A673 (cell line): ENCODE results near the gene RER1. TPM values are rescaled to one million over a fixed set of nuclear protein-coding genes. Genes with fewer than 3 reads are reported as not detected.

Source experiments
- BruUV-seq: library from RNA; stranded (reverse); fragments of 400-500 nt; replicated peaks from 2 replicates; lab custom pipeline; 2021; lab: Mats Ljungman, UMichigan
- CTCF ChIA-PET: fragments of 300-600 bp; sonication (Branson Sonifier 250); formaldehyde crosslinking; loops from one replicate; lab custom pipeline; 2022; ENCODE audit warnings: antibody characterized with exemption; lab: Charles Lee
- POLR2A ChIA-PET: fragments of 300-600 bp; sonication (Branson Sonifier 250); formaldehyde crosslinking; loops from one replicate; lab custom pipeline; 2022; ENCODE audit warnings: antibody characterized with exemption; ENCODE audit not compliant: low non-redundant PET; lab: Charles Lee
- DNase-seq: peaks from one replicate; pipeline ENCODE4 v3.0.0-alpha.2; 2015; ENCODE audit warnings: low spot score
- H3K27ac ChIP-seq: fragments of 200-600 bp; sonication (generic); 2 replicates; pipeline ENCODE4 v1.5.1; 2016; ENCODE audit warnings: mixed run types, low read depth, mild to moderate bottlenecking, mixed read lengths, antibody characterized with exemption, low read length; ENCODE audit not compliant: poor library complexity, severe bottlenecking
- H3K27me3 ChIP-seq: fragments of 200-600 bp; sonication (generic); replicated peaks from 2 replicates; pipeline ENCODE4 v1.6.1; 2017; ENCODE audit warnings: mixed run types, low read depth, mild to moderate bottlenecking, mixed read lengths, antibody characterized with exemption, low read length; ENCODE audit not compliant: insufficient read depth, poor library complexity
- H3K36me3 ChIP-seq: fragments of 200-600 bp; sonication (generic); 2 replicates; pipeline ENCODE4 v1.6.1; 2016; ENCODE audit warnings: mixed run types, mild to moderate bottlenecking, mixed read lengths, antibody characterized with exemption, low read length; ENCODE audit not compliant: insufficient read depth, poor library complexity, severe bottlenecking
- H3K4me1 ChIP-seq: fragments of 200-600 bp; sonication (generic); 2 replicates; pipeline ENCODE4 v1.6.1; 2017; ENCODE audit warnings: mixed run types, mild to moderate bottlenecking, mixed read lengths, antibody characterized with exemption, low read length; ENCODE audit not compliant: insufficient read depth, poor library complexity, severe bottlenecking
- H3K4me3 ChIP-seq: fragments of 200-600 bp; sonication (generic); 2 replicates; pipeline ENCODE4 v1.5.1; 2016; ENCODE audit warnings: low read depth, mixed run types, mild to moderate bottlenecking, mixed read lengths, low read length; ENCODE audit not compliant: poor library complexity, severe bottlenecking
- H3K9me3 ChIP-seq: fragments of 200-600 bp; sonication (generic); 2 replicates; pipeline ENCODE4 v1.6.1; 2016; ENCODE audit warnings: mixed run types, low read depth, mild to moderate bottlenecking, mixed read lengths, antibody characterized with exemption, low read length; ENCODE audit not compliant: poor library complexity, severe bottlenecking
- EZH2 ChIP-seq: fragments of 200-600 bp; sonication (generic); IDR thresholded peaks from 2 replicates; pipeline ENCODE4 v1.6.1; 2017; ENCODE audit warnings: borderline replicate concordance, low read depth, mild to moderate bottlenecking, mixed read lengths, antibody characterized with exemption, low read length; ENCODE audit not compliant: poor library complexity, severe bottlenecking
- intact Hi-C: fragments of 100-400 bp; cut with micrococcal nuclease; formaldehyde crosslinking; loops from one replicate; pipeline ENCODE4 v1.10.0; 2022; ENCODE audit not compliant: unreplicated experiment
- total RNA-seq: library from RNA; stranded (reverse); gene quantifications from 2 replicates; pipeline ENCODE4 v1.2.3, GENCODE V29; 2021
- TF ChIP-seq, protein P1 (sequence below): fragments of 300-800, 200-600 bp; sonication (generic); conservative IDR thresholded peaks from 2 replicates; pipeline ENCODE4 v1.5.1; 2017; ENCODE audit warnings: low read depth, mild to moderate bottlenecking, antibody characterized with exemption, low read length, moderate library complexity, mixed read lengths

The RER1 gene
- total RNA-seq, 1 experiment from 2014 or later = 154 TPM

DNA sequence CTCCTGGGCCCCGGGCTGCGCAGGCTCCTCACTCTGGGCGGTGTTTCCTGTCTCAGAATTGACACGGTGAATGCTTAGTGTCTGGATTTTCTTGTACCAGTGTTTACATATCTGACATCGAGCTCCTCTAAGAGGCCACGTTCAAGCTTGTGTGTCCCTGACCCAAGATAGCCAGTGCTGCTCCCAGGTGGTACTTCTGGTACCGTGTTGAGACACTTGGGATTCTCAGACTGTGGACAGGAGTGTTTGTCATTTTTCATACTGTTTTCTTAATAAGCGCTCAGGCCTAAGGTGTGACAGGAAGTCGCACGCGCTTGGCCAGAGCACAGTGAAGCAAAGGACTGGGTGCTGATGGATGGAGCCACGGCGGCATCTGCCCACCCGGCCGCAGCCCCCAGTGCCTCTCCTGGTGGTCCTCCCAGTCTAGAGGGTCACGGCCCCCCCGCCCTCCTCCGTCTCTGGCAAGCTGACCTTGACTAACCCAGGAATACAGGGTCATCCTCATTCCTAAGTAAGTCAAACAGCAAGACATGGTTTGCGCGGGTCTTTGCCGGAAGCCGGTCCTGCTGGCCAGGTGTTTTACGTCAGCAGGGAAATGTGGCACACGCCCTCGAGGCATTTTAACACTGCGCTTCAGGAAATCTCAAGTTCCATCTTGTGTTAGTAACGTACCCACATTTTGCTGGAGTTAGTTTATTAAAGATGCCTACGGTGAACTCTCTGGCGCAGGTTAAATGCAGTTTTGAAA is 12.7 kb downstream of the RER1 start:
- POLR2A ChIA-PET = no interaction called here
- DNase-seq = no peak
- Histone ChIP-seq H3K9me3 (no peaks in the 10 kb centered on the region), H3K4me1 (no peaks in the 10 kb centered on the region), H3K4me3 (no peak overlapping the region), H3K27me3 (no peaks in the 10 kb centered on the region), H3K27ac (peak overlapping the region; percentile 5), H3K36me3 (peaks cover 63% of the 10 kb centered on the region)
- CTCF ChIA-PET = no interaction called here
- TF ChIP-seq, protein P1, sequence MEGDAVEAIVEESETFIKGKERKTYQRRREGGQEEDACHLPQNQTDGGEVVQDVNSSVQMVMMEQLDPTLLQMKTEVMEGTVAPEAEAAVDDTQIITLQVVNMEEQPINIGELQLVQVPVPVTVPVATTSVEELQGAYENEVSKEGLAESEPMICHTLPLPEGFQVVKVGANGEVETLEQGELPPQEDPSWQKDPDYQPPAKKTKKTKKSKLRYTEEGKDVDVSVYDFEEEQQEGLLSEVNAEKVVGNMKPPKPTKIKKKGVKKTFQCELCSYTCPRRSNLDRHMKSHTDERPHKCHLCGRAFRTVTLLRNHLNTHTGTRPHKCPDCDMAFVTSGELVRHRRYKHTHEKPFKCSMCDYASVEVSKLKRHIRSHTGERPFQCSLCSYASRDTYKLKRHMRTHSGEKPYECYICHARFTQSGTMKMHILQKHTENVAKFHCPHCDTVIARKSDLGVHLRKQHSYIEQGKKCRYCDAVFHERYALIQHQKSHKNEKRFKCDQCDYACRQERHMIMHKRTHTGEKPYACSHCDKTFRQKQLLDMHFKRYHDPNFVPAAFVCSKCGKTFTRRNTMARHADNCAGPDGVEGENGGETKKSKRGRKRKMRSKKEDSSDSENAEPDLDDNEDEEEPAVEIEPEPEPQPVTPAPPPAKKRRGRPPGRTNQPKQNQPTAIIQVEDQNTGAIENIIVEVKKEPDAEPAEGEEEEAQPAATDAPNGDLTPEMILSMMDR = no peak
- TF ChIP-seq EZH2 = no peak
- BruUV-seq = no TSS peak
- intact Hi-C loops = no loop called here

DNA sequence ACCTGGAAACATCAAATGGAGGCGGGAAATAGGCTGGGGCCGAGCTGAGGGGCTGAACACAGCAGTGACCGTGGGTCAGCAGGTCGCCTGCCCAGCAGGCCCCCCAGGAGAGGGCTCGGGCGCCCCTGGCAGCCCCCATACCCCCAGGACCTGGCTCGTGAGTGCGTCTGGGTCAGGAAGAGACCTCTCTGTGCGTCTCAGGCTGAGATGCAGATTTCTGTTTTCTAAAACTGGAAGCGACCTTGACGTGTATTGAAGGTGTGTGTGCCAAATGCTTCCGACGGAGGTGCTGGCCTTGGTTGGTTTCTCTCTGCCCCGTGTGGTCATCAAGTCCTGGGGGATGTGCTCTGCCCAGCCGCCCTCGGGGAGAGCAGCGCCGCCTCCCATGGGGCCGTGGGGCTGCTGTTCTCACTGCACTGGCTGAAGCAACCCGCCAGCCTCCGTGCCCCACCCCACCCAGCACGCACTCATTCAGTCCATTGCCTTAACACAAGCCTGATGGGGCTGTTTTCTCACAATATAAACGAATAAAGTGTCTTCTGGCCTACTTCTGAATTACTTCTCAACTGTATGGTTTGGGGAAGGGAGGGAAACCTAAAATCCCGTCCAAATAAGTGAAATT is 13.4 kb downstream of the RER1 start:
- TF ChIP-seq, protein P1 = no peak
- TF ChIP-seq EZH2 = no peak
- intact Hi-C loops = no loop called here
- POLR2A ChIA-PET = no interaction called here

DNA sequence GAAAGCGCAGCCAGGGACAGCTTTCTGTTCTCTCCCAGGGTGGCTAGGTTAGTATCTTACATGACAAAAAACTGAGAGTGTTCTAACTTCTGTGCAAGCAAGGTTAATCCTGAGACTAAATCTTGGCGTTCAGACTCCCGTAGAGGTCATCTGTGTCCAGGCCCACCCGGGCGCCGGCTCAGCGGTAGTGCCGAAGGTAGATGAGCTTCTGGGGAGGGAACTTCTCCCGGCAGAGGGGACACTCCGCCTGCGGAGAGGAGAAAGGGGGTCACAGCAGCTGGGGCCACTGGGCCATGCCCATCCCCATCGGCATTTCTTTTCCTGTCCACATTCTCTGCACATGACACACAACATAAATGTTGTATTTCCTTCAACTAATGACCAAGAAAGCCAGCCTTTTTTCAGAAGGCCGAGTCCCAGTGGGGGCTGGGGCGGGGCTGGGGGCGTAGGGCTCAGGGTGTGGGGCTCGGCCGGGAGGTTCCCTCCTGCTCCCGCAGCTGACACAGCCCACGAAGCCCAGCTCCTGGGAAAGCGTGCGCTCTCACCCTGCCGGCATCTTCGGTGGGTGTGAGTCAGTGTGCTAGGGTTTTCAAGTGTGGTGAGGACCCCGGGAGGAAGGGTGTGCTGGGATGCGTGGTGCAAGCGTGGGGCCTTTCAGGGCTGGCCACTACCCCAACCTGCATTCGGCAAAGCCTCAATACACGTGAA is 14.1 kb downstream of the RER1 start:
- intact Hi-C loops = no loop called here
- ChIA-PET POLR2A (no interaction called here), CTCF (no interaction called here)
- Histone ChIP-seq H3K4me3 (no peak overlapping the region), H3K36me3 (peaks cover 49% of the 10 kb centered on the region), H3K27me3 (no peaks in the 10 kb centered on the region), H3K9me3 (no peaks in the 10 kb centered on the region), H3K27ac (no peak overlapping the region), H3K4me1 (no peaks in the 10 kb centered on the region)
- BruUV-seq = no TSS peak
- TF ChIP-seq EZH2 = no peak
- TF ChIP-seq, protein P1 = no peak
- DNase-seq = no peak

More for the DNA sequence above, 13.4 kb downstream of the RER1 start:
- Histone ChIP-seq H3K9me3 (no peaks in the 10 kb centered on the region), H3K27me3 (no peaks in the 10 kb centered on the region), H3K4me1 (no peaks in the 10 kb centered on the region), H3K27ac (no peak overlapping the region), H3K4me3 (no peak overlapping the region), H3K36me3 (peaks cover 56% of the 10 kb centered on the region)
- no peak for DNase-seq
- BruUV-seq = TSS peak; percentile 47
- CTCF ChIA-PET = no interaction called here
